Skeletal muscle tissue (tissue), 4 donors: Measurements from ENCODE around the gene UPK3A. TPM values are rescaled to one million over a fixed set of nuclear protein-coding genes. Genes with fewer than 3 reads are reported as not detected.
"Not testable (repeated sequence)": the region's sequence is repeated elsewhere in the genome, so short reads cannot be mapped to it uniquely, and the experiment has no call there.

Experiments
- H3K27ac ChIP-seq: one replicate; pipeline ENCODE4 v1.7.0; 2013; ENCODE audit warnings: mild to moderate bottlenecking, low read depth, low read length, inconsistent platforms
- H3K27me3 ChIP-seq, 3 donors: one replicate each; pipeline ENCODE4 v1.7.0; 2013; ENCODE audit warnings: low read length in 3 of 3; ENCODE audit not compliant: control insufficient read depth in 3 of 3, insufficient read depth in 3 of 3
- H3K36me3 ChIP-seq, 3 donors: one replicate each; pipeline ENCODE4 v1.7.0; 2013; ENCODE audit warnings: low read length in 3 of 3; ENCODE audit not compliant: control insufficient read depth in 3 of 3, insufficient read depth in 3 of 3
- H3K4me1 ChIP-seq, 3 donors: one replicate each; pipeline ENCODE4 v1.7.0; 2013; ENCODE audit warnings: low read length in 3 of 3, mild to moderate bottlenecking in 3 of 3; ENCODE audit not compliant: control insufficient read depth in 3 of 3, insufficient read depth in 3 of 3
- H3K4me3 ChIP-seq, 3 donors: one replicate each; pipeline ENCODE4 v1.7.0; 2013; ENCODE audit warnings: low read length in 3 of 3
- H3K9ac ChIP-seq, 3 donors: one replicate each; pipeline ENCODE4 v1.7.0; 2013; ENCODE audit warnings: low read length in 3 of 3, mild to moderate bottlenecking in 3 of 3, moderate library complexity in 2 of 3, low read depth in 1 of 3
- H3K9me3 ChIP-seq, 3 donors: one replicate each; pipeline ENCODE4 v1.7.0; 2013; ENCODE audit warnings: low read length in 3 of 3; ENCODE audit not compliant: control insufficient read depth in 3 of 3
- total RNA-seq: library from RNA; depleted of rRNA; stranded (reverse); fragments of >200 nt; gene quantifications from one replicate; pipeline ENCODE4 v1.2.3, GENCODE V29; 2014
- donor health status: Osteomylitis.

Gene UPK3A
- total RNA-seq, 1 donor from 2014 or later = not detected

DNA sequence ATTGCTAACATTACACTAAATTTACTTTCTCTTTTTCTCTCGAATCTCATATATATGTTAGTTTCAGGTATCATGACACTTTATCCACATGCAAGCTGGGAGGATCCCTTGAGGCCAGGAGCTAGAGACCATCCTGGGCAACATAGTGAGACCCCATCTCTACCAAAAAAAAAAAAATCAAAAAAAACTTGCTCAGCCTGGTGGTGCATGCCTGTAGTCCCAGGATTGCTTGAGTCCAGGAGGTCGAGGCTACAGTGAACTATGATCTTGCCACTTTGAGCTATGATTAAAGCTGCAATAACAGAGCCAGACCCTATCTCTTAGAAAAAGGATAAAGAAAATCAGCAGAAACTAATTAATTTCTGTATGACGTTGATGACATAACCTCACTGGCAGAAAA, 3.7 kb upstream of the UPK3A start:
- Histone ChIP-seq H3K27ac (no peak overlapping the region), H3K27me3 (no peaks in the 10 kb centered on the region), H3K4me1 (peaks cover 13 to 17% (median 16%) of the 10 kb centered on the region in 3 donors), H3K4me3 (no peak overlapping the region), H3K36me3 (no peaks in the 10 kb centered on the region), H3K9ac (no peak overlapping the region), H3K9me3 (no peaks in the 10 kb centered on the region)

DNA sequence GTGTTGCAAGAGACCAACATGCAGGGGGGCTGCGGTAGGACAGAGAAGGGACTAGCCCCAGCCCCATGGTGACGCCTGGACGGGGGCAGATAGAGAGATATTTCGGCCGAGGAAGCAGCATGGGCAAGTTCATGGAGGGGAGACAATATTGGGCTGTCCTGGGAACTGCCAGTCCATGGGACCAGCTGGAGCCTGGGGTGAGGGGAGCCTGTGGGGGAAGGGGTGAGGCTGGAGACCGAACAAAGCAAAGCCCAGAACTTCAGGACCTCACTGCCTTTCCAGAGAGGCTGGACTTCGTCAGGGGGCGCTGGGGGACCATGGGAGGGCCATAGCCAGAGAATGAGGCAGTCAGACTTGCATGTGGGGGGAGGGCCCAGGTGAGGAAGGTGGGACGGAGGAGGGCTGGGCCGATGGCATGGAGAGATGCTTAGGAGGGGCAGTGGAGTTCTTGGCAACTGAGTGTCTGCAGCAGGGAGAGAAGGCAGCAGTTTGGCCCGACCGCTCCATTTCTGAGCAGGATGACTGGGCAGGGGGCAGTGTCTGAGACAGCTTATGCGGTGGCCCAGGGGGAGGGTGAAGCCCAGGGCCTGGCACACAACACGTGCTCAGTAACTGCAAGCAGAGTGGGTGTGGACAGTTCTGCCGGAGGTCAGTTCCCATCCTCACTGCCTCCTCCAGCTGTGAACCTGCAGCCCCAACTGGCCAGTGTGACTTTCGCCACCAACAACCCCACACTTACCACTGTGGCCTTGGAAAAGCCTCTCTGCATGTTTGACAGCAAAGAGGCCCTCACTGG, 712 bp downstream of the UPK3A start:
- Histone ChIP-seq H3K9ac (peak overlapping the region; percentile 60 to 94 (median 79)), H3K4me1 (peaks cover 17 to 26% (median 18%) of the 10 kb centered on the region in 3 donors), H3K27ac (peak overlapping the region; percentile 41), H3K9me3 (no peaks in the 10 kb centered on the region), H3K4me3 (peak overlapping the region; percentile 70 to 82 (median 76)), H3K27me3 (peaks cover 0 to 2% (median 0%) of the 10 kb centered on the region in 3 donors), H3K36me3 (no peaks in the 10 kb centered on the region)

DNA sequence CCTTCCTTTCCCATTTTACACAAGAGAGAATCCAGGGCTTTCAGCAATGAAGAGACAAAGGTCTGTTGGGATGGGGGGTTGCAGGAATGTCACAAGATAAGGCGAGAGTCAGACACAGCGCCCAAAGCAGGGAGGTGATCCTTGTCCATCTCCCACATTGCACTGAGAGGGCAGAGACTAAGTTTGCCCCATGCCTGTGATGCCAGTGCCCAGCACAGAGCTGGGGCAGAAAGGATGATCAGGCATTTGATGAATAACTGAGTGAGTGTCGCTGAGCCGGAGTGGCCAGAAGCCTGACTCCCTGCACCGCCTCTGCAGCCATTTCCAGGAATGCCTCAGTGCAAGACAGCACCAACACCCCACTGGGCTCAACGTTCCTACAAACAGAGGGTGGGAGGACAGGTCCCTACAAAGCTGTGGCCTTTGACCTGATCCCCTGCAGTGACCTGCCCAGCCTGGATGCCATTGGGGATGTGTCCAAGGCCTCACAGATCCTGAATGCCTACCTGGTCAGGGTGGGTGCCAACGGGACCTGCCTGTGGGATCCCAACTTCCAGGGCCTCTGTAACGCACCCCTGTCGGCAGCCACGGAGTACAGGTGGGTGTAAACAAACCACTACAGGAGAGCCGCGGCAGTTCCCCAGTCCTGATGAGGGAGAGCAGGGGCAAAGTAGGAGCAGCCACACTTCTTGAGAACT, 2.3 kb downstream of the UPK3A start:
- no peak overlapping the region for H3K4me3 ChIP-seq
- peaks cover 20 to 41% (median 29%) of the 10 kb centered on the region in 3 donors for H3K4me1 ChIP-seq
- no peak overlapping the region for H3K27ac ChIP-seq
- H3K36me3 ChIP-seq = no peaks in the 10 kb centered on the region
- no peak overlapping the region for H3K9ac ChIP-seq
- no peaks in the 10 kb centered on the region for H3K9me3 ChIP-seq
- H3K27me3 ChIP-seq = peaks cover 2 to 11% (median 4%) of the 10 kb centered on the region in 3 donors

DNA sequence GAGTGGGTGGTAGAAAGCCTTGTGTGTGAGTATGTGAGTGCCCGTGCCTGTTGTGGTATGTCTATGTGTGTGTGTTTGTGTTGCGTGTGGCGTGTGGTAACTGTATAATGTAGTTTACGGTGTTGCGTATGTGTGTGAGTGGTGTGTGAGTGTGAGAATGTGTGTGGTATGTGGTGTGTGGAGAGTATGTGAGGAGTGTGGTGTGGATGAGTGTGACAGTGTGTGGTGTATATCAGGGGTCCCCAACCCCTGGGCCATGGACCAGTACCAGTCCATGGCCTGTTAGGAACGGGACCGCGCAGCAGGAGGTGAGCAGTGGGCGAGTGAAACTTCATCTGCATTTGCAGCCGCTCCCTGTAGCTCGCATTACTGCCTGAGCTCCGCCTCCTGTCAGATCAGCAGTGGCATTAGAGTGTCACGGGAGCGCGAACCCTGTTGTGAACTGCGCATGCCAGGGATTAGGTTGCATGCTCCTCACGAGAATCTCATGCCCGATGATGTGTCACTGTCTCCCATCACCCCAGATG, 5.7 kb downstream of the UPK3A start:
- Histone ChIP-seq H3K9ac (peak overlapping the region in 2 of 3 donors; percentile 42 to 82), H3K4me3 (peak overlapping the region; percentile 16 to 65 (median 63)), H3K36me3 (no peaks in the 10 kb centered on the region), H3K9me3 (no peaks in the 10 kb centered on the region), H3K27me3 (peaks cover 4 to 11% (median 6%) of the 10 kb centered on the region in 3 donors), H3K4me1 (peaks cover 13 to 33% (median 27%) of the 10 kb centered on the region in 3 donors), H3K27ac (no peak overlapping the region)

DNA sequence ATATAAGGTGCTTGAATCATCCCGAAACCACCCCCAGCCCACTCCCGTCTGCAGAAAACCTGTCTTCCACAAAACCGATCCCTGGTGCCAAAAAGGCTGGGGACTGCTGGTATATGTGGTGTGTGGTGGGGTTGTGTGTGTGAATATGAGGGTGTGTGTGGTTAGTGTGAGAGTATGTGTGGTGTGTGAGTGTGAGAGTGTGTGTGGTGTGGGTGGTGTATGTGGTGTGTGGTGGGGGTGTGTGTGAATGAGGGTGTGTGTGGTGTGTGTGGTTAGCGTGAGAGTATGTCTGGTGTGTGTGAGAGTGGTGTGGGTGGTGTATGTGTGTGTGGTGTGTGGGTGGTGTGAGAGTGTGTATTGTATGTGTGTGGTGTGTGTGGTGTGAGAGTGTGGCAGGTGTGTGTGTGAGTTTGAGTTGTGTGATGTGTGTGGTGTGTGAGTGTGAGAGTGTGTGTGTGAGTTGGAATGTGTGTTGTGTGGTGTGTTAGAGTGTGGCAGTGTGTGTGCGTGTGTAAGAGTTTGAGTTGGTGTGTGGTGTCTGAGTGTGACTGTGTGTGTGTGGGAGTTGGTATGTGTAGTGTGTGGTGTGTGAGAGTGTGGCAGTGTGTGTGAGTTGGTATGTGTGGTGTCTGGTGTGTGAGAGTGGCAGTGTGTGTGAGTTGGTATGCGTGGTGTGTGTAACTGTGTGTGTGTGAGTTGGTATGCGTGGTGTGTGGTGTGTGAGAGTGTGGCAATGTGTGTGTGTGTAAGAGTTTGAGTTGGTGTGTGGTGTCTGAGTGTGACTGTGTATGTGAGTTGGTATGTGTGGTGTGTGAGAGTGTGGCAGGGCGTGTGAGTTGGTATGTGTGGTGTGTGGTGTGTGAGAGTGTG, 6.5 kb downstream of the UPK3A start:
- peak overlapping the region in 1 of 3 donors; percentile 82 for H3K9ac ChIP-seq
- H3K27ac ChIP-seq = no peak overlapping the region
- H3K4me3 ChIP-seq = peak overlapping the region in 2 of 3 donors; percentile 49 to 65
- no peaks in the 10 kb centered on the region for H3K36me3 ChIP-seq
- H3K9me3 ChIP-seq = no peaks in the 10 kb centered on the region
- H3K4me1 ChIP-seq = peaks cover 8 to 27% (median 19%) of the 10 kb centered on the region in 3 donors
- peaks cover 4 to 11% (median 6%) of the 10 kb centered on the region in 3 donors for H3K27me3 ChIP-seq

DNA sequence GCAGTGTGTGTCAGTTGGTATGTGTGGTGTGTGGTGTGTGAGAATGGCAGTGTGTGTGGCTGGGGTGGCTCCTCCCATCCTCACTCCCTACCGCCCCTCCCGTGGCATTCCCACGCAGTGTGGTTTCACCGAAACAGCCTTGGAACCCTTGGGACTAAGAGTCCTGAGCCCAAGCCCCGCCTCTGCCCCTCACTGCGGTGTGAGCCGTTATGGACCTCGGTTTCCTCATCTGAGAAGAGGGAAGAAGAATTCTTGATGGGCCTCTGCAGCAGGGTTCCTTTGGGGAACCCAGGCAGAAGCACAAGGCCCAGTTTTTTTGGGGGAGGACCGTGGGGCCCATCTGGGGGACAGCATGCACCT, 7.2 kb downstream of the UPK3A start:
- H3K9me3 ChIP-seq = no peaks in the 10 kb centered on the region
- H3K27ac ChIP-seq = no peak overlapping the region
- peaks cover 8 to 25% (median 19%) of the 10 kb centered on the region in 3 donors for H3K4me1 ChIP-seq
- no peaks in the 10 kb centered on the region for H3K36me3 ChIP-seq
- peak overlapping the region in 1 of 3 donors; percentile 3 for H3K9ac ChIP-seq
- H3K4me3 ChIP-seq = no peak overlapping the region
- H3K27me3 ChIP-seq = peaks cover 4 to 11% (median 6%) of the 10 kb centered on the region in 3 donors

DNA sequence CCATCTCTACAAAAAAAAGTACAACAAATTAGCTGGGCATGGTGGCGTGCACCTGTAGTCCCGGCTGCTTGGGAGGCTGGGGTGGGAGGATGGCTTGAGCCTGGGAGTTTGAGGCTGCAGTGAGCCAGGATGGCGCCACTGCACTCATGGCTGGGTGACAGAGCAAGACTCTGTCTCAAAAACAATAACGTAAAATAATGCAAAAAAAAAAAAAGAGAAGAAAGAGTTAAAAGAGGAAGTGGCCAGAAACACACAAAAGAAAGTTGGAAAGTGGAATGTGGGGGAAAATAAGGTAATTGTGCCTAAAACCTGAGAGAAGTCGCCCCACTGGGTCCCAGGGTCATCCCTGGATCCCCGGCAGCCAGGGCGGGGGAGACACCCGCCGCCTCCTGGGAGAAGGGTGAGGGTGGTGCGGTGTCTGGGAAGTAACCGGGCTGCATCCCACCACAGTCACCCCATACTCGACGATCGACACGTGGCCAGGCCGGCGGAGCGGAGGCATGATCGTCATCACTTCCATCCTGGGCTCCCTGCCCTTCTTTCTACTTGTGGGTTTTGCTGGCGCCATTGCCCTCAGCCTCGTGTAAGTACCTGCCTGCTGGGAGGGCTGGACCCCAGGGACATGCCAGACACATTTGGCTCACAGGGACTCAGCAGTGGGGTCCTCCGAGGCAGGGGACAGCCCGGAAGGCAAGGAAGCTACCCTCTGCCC, 8.1 kb downstream of the UPK3A start:
- no peaks in the 10 kb centered on the region for H3K9me3 ChIP-seq

DNA sequence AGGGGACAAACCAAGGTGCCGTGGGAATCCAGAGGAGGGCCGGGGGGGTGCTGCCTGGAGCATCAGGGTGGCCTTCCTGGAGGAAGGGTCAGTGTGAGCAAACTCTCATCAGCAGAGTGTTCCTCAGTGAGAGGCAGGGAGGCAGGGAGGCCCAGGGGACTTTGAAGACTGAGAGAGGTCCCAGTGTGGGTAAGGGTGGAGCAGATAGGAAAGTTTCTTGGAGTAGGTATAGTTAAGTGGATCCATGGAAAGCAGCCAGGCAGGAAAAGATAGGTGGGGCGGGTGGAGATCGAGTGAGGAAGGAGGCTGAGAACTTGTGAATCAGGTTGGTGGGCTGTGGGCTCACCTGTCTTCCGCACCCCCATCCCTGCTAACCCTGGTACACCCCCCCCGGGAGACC, 9.3 kb downstream of the UPK3A start:
- Histone ChIP-seq H3K27me3 (peaks cover 4 to 11% (median 6%) of the 10 kb centered on the region in 3 donors), H3K4me3 (no peak overlapping the region), H3K27ac (no peak overlapping the region), H3K9me3 (no peaks in the 10 kb centered on the region), H3K4me1 (peaks cover 8 to 23% (median 19%) of the 10 kb centered on the region in 3 donors), H3K36me3 (no peaks in the 10 kb centered on the region), H3K9ac (no peak overlapping the region)

More for the DNA sequence above, 8.1 kb downstream of the UPK3A start:
- no peak overlapping the region for H3K27ac ChIP-seq
- H3K4me3 ChIP-seq = no peak overlapping the region
- peaks cover 8 to 23% (median 19%) of the 10 kb centered on the region in 3 donors for H3K4me1 ChIP-seq
- H3K36me3 ChIP-seq = no peaks in the 10 kb centered on the region
- no peak overlapping the region for H3K9ac ChIP-seq
- H3K27me3 ChIP-seq = peaks cover 4 to 11% (median 6%) of the 10 kb centered on the region in 3 donors

DNA sequence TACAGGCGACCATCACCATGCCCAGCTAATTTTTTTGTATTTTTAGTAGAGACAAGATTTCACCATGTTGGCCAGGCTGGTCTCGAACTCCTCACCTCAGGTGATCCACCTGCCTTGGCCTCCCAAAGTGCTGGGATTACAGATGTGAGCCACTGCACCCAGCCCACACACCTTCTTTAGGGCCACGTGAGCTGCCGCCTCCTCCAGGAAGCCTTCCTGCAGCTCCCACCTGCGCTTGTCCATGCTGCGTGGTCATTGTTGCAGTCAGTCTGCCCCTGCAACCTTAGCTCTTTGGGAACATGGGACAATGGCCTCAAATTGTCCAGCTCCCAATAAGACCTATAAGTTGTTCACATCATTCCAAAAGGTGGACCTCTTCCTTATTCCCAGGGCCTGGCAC, 10.3 kb downstream of the UPK3A start:
- H3K4me3 ChIP-seq, H3K9ac ChIP-seq, H3K36me3 ChIP-seq, H3K9me3 ChIP-seq, H3K27ac ChIP-seq: not testable (repeated sequence)
- H3K27me3 ChIP-seq = peaks cover 4 to 11% (median 6%) of the 10 kb centered on the region in 3 donors
- H3K4me1 ChIP-seq = peaks cover 7 to 22% (median 19%) of the 10 kb centered on the region in 3 donors
